Panc1 (cell line): Measurements from ENCODE around the gene DNAH6. TPM values are rescaled to one million over a fixed set of nuclear protein-coding genes. Genes with fewer than 3 reads are reported as not detected.

ENCODE experiments used
- ATAC-seq: fragments of 200-7000 bp; cut with Tn5 transposase; 2 replicates; pipeline ENCODE4 v1.9.1; 2020; ENCODE audit warnings: mild to moderate bottlenecking, moderate library complexity
- BruUV-seq: library from RNA; stranded (reverse); fragments of 400-500 nt; replicated peaks from 2 replicates; lab custom pipeline; 2021; lab: Mats Ljungman, UMichigan
- CTCF ChIA-PET: fragments of 300-600 bp; sonication (Branson Sonifier 250); formaldehyde crosslinking; loops from one replicate; lab custom pipeline; 2022; ENCODE audit warnings: antibody characterized with exemption; lab: Charles Lee
- POLR2A ChIA-PET: fragments of 300-600 bp; sonication (Branson Sonifier 250); formaldehyde crosslinking; loops from one replicate; lab custom pipeline; 2022; ENCODE audit warnings: antibody characterized with exemption; lab: Charles Lee
- DNase-seq: peaks from one replicate; pipeline ENCODE4 v3.0.0-alpha.2; 2010; ENCODE audit warnings: low read depth, low spot score
- H3K27ac ChIP-seq: 2 replicates; pipeline ENCODE4 v1.5.1; 2011; ENCODE audit warnings: mild to moderate bottlenecking, low read length, inconsistent platforms
- H3K27me3 ChIP-seq: fragments of 200-500 bp; sonication (Bioruptor generic); 2 replicates; pipeline ENCODE4 v1.6.0; 2014; ENCODE audit warnings: low read length, inconsistent platforms; ENCODE audit not compliant: control insufficient read depth, insufficient read depth
- H3K36me3 ChIP-seq: fragments of 200-500 bp; sonication (Bioruptor generic); 2 replicates; pipeline ENCODE4 v1.5.1; 2014; ENCODE audit warnings: inconsistent platforms, mild to moderate bottlenecking, low read length, moderate library complexity; ENCODE audit not compliant: control insufficient read depth, insufficient read depth
- H3K4me1 ChIP-seq: 2 replicates; pipeline ENCODE4 v1.5.1; 2011; ENCODE audit warnings: inconsistent platforms, mild to moderate bottlenecking, low read length, moderate library complexity; ENCODE audit not compliant: control insufficient read depth, insufficient read depth
- H3K4me3 ChIP-seq, 2 experiments: 2 replicates each; pipeline ENCODE4 v1.5.1; 2011 to 2012; ENCODE audit warnings: low read depth in 2 of 2, low read length in 2 of 2, mild to moderate bottlenecking in 2 of 2, inconsistent platforms in 1 of 2, moderate library complexity in 1 of 2
- H3K9me3 ChIP-seq: fragments of 200-500 bp; sonication (Bioruptor generic); 2 replicates; pipeline ENCODE4 v1.5.1; 2014; ENCODE audit warnings: low read depth, mild to moderate bottlenecking, inconsistent platforms, low read length, moderate library complexity; ENCODE audit not compliant: control insufficient read depth, insufficient read depth
- CTCF ChIP-seq: fragments of 450-650 bp; IDR thresholded peaks from 2 replicates; pipeline ENCODE4 v1.5.1; 2017; ENCODE audit warnings: mild to moderate bottlenecking
- POLR2AphosphoS5 ChIP-seq: IDR thresholded peaks from 2 replicates; pipeline ENCODE4 v1.6.1; 2012; ENCODE audit warnings: mild to moderate bottlenecking, low read depth, low read length, moderate library complexity
- REST ChIP-seq, 2 experiments: IDR thresholded peaks; 2 replicates each; pipeline ENCODE4 v1.6.1; 2011 to 2012; ENCODE audit warnings: low read depth in 2 of 2, control low read depth in 1 of 2, low read length in 1 of 2, mild to moderate bottlenecking in 1 of 2, moderate library complexity in 1 of 2; ENCODE audit not compliant: insufficient read depth in 1 of 2
- SIN3A ChIP-seq: IDR thresholded peaks from 2 replicates; pipeline ENCODE4 v1.6.1; 2012; ENCODE audit warnings: low read depth, mild to moderate bottlenecking, low read length, moderate library complexity, borderline replicate concordance; ENCODE audit not compliant: insufficient read depth
- TCF7L2 ChIP-seq: IDR thresholded peaks from 2 replicates; pipeline ENCODE4 v1.6.1; 2011; ENCODE audit warnings: mild to moderate bottlenecking, low read depth, low read length, inconsistent platforms
- in situ Hi-C: cut with HindIII; loops from 2 replicates; pipeline ENCODE4 v1.10.0; 2016; ENCODE audit warnings: low sequenced_read_pairs, low pct_unique_long_range_greater_than_20kb
- intact Hi-C: fragments of 100-400 bp; cut with micrococcal nuclease; formaldehyde crosslinking; loops from one replicate; pipeline ENCODE4 v1.10.0; 2022; ENCODE audit not compliant: unreplicated experiment
- total RNA-seq: library from RNA; stranded (reverse); gene quantifications from one replicate; pipeline ENCODE4 v1.2.1, GENCODE V29; 2021; ENCODE audit not compliant: unreplicated experiment

The DNAH6 gene
- total RNA-seq, 1 experiment from 2014 or later = 0.26 TPM

- H3K36me3 ChIP-seq = no peaks in the 10 kb centered on the region
- intact Hi-C loops (no loop called here), in situ Hi-C loops (no loop called here)
- TF ChIP-seq CTCF = no peak
- TF ChIP-seq POLR2AphosphoS5 = no peak
- no peak for TF ChIP-seq TCF7L2
- TF ChIP-seq SIN3A = no peak
- TF ChIP-seq REST (IDR thresholded peaks at IDR 0.05; ENCODE audit: insufficient read depth in 1 of 2, low read depth in 2 of 2, low read length in 1 of 2) = no peak
- DNase-seq = no peak
- no TSS peak for BruUV-seq
- H3K27me3 ChIP-seq = no peaks in the 10 kb centered on the region
- ATAC-seq = no peak
- H3K4me3 ChIP-seq = no peak overlapping the region
- no peak overlapping the region for H3K27ac ChIP-seq
- H3K9me3 ChIP-seq = no peaks in the 10 kb centered on the region
- H3K4me1 ChIP-seq = no peaks in the 10 kb centered on the region
- ChIA-PET CTCF (no interaction called here), POLR2A (no interaction called here)
Observed at GRCh38 chr2:84857566-84857965, 341.3 kb downstream of the DNAH6 start.

- POLR2A ChIA-PET = no interaction called here
- Histone ChIP-seq H3K4me1 (no peaks in the 10 kb centered on the region), H3K9me3 (no peaks in the 10 kb centered on the region), H3K4me3 (no peak overlapping the region), H3K27me3 (no peaks in the 10 kb centered on the region), H3K36me3 (no peaks in the 10 kb centered on the region), H3K27ac (no peak overlapping the region)
- peak; percentile 28; the same call in 1 of the 2 replicates for TF ChIP-seq CTCF
- TF ChIP-seq POLR2AphosphoS5 = no peak
- no TSS peak for BruUV-seq
- in situ Hi-C loops = no loop called here
- no peak for ATAC-seq
- intact Hi-C loops = no loop called here
- CTCF ChIA-PET = no interaction called here
- no peak for DNase-seq
Observed at GRCh38 chr2:84858123-84858522, 341.8 kb downstream of the DNAH6 start.

GRCh38 chr2:84858937-84859336, 342.6 kb downstream of the DNAH6 start:
- CTCF ChIA-PET = interaction anchor here (0.6 kb wide), 1 partner anchor 440 kb away, joined by 8 read pairs; no protein-coding TSS in a partner anchor
- BruUV-seq = no TSS peak
- H3K27ac ChIP-seq = no peak overlapping the region
- TF ChIP-seq SIN3A (no peak), TCF7L2 (no peak), CTCF (no peak), POLR2AphosphoS5 (no peak), REST (IDR thresholded peaks at IDR 0.05; ENCODE audit: insufficient read depth in 1 of 2, low read depth in 2 of 2, low read length in 1 of 2) (no peak)
- ATAC-seq = no peak
- intact Hi-C loops = no loop called here
- no peaks in the 10 kb centered on the region for H3K9me3 ChIP-seq
- in situ Hi-C loops = no loop called here
- DNase-seq = no peak
- H3K4me1 ChIP-seq = no peaks in the 10 kb centered on the region
- POLR2A ChIA-PET = no interaction called here
- H3K4me3 ChIP-seq = no peak overlapping the region
- no peaks in the 10 kb centered on the region for H3K27me3 ChIP-seq
- no peaks in the 10 kb centered on the region for H3K36me3 ChIP-seq
